ENCODE measurements around the gene RFC1.
"Not testable (repeated sequence)": the region's sequence is repeated elsewhere in the genome, so short reads cannot be mapped to it uniquely, and the experiment has no call there.

DNA sequence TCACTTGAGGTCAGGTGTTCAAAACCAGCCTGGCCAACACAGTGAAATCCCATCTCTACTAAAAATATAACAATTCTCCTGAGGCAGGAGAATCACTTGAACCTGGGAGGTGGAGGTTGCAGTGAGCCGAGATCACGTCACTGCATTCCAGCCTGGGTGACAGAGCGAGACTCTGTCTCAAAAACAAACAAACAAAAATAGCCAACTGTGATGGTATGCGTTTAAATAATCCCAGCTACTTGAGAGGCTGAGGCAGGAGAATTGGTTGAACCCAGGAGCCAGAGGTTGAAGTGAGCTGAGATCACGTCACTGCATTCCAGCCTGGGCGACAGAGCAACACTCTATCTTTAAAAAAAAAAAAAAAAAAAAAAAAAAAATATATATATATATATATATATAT lies 35.5 kb upstream of the RFC1 start:
- TF ChIP-seq, protein P1, sequence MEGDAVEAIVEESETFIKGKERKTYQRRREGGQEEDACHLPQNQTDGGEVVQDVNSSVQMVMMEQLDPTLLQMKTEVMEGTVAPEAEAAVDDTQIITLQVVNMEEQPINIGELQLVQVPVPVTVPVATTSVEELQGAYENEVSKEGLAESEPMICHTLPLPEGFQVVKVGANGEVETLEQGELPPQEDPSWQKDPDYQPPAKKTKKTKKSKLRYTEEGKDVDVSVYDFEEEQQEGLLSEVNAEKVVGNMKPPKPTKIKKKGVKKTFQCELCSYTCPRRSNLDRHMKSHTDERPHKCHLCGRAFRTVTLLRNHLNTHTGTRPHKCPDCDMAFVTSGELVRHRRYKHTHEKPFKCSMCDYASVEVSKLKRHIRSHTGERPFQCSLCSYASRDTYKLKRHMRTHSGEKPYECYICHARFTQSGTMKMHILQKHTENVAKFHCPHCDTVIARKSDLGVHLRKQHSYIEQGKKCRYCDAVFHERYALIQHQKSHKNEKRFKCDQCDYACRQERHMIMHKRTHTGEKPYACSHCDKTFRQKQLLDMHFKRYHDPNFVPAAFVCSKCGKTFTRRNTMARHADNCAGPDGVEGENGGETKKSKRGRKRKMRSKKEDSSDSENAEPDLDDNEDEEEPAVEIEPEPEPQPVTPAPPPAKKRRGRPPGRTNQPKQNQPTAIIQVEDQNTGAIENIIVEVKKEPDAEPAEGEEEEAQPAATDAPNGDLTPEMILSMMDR (IDR thresholded peaks at IDR 0.05; ENCODE audit: low read depth, low read length), result not testable (repeated sequence)
- TF ChIP-seq POLR2A (IDR thresholded peaks at IDR 0.05; ENCODE audit: extremely low read depth, insufficient read length); MYC (IDR thresholded peaks at IDR 0.05; ENCODE audit: low read depth, low read length): not testable (repeated sequence)
